MM.1S (cell line): Measurements from ENCODE around the gene SEMA3D.

Experiments
- DNase-seq: peaks from one replicate; pipeline ENCODE4 v3.0.0-alpha.2; 2015
- H2AFZ ChIP-seq: fragments of 300-600 bp; sonication (generic); 2 replicates; pipeline ENCODE4 v1.6.0; 2016; ENCODE audit warnings: antibody characterized with exemption, low read length
- H3F3A ChIP-seq: fragments of 300-600 bp; sonication (generic); 2 replicates; pipeline ENCODE4 v1.6.1; 2016; ENCODE audit warnings: mild to moderate bottlenecking, antibody characterized with exemption, low read length, moderate library complexity, mixed read lengths; ENCODE audit not compliant: insufficient read depth
- H3K27ac ChIP-seq: fragments of 300-600 bp; sonication (generic); 2 replicates; pipeline ENCODE4 v1.5.1; 2016; ENCODE audit warnings: mild to moderate bottlenecking, low read length
- H3K27me3 ChIP-seq: fragments of 300-600 bp; sonication (generic); replicated peaks from 2 replicates; pipeline ENCODE4 v1.6.0; 2016; ENCODE audit warnings: low read length; ENCODE audit not compliant: insufficient read depth
- H3K36me3 ChIP-seq: fragments of 300-600 bp; sonication (generic); replicated peaks from 2 replicates; pipeline ENCODE4 v1.6.1; 2016; ENCODE audit warnings: mild to moderate bottlenecking, low read length, mixed read lengths; ENCODE audit not compliant: insufficient read depth
- H3K4me1 ChIP-seq: fragments of 300-600 bp; sonication (generic); 2 replicates; pipeline ENCODE4 v1.6.1; 2016; ENCODE audit warnings: low read length, mixed read lengths
- H3K4me2 ChIP-seq: fragments of 300-600 bp; sonication (generic); 2 replicates; pipeline ENCODE4 v1.6.0; 2016; ENCODE audit warnings: low read depth, low read length
- H3K4me3 ChIP-seq: fragments of 300-600 bp; sonication (generic); 2 replicates; pipeline ENCODE4 v1.5.1; 2016; ENCODE audit warnings: low read length, mixed read lengths
- H3K79me2 ChIP-seq: fragments of 300-600 bp; sonication (generic); 2 replicates; pipeline ENCODE4 v1.6.1; 2016; ENCODE audit warnings: mixed run types, low read length, mixed read lengths
- H3K9ac ChIP-seq: fragments of 300-600 bp; sonication (generic); 2 replicates; pipeline ENCODE4 v1.6.1; 2016; ENCODE audit warnings: low read length, mixed read lengths
- H3K9me2 ChIP-seq: fragments of 300-600 bp; sonication (generic); replicated peaks from 2 replicates; pipeline ENCODE4 v1.6.1; 2016; ENCODE audit warnings: mild to moderate bottlenecking, low read length, mixed read lengths; ENCODE audit not compliant: insufficient read depth
- H3K9me3 ChIP-seq: fragments of 300-600 bp; sonication (generic); replicated peaks from 2 replicates; pipeline ENCODE4 v1.6.1; 2016; ENCODE audit warnings: mild to moderate bottlenecking, low read length, mixed read lengths; ENCODE audit not compliant: insufficient read depth
- H4K20me1 ChIP-seq: fragments of 300-600 bp; sonication (generic); 2 replicates; pipeline ENCODE4 v1.6.1; 2016; ENCODE audit warnings: mild to moderate bottlenecking, low read length, moderate library complexity, mixed read lengths; ENCODE audit not compliant: insufficient read depth
- CTCF ChIP-seq: fragments of 300-600 bp; sonication (generic); IDR thresholded peaks from 2 replicates; pipeline ENCODE4 v1.5.1; 2016; ENCODE audit warnings: antibody characterized with exemption, low read length, mixed read lengths
- EZH2 ChIP-seq: fragments of 300-600 bp; sonication (generic); optimal IDR thresholded peaks from 2 replicates; pipeline ENCODE3; 2017; ENCODE audit warnings: low read depth, mild to moderate bottlenecking, antibody characterized with exemption, low read length, mixed read lengths
- EZH2phosphoT487 ChIP-seq: fragments of 300-600 bp; sonication (generic); IDR thresholded peaks from 2 replicates; pipeline ENCODE4 v1.6.1; 2018; ENCODE audit warnings: antibody characterized with exemption, low read length

Gene SEMA3D

DNA sequence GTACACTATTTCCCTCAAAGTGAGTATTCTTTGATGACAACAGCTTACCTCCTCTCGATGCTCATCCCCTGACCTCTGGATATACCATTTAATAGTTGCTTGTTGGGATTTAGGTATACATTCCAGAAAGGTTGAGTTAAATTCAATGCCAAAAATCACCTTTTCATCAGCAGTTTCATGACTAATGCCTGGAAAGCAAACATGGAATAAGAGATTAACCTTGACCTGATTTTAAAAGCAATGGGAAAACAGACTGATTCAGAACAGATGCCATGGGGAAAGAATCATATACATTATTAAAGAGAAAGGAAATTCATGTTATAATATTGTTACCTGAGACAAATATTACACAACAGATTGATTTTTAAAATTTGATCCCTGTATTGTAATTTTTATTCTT is 180.1 kb downstream of the SEMA3D start:
- Histone ChIP-seq H2AFZ (no peak overlapping the region), H3K4me3 (no peak overlapping the region), H4K20me1 (no peaks in the 10 kb centered on the region), H3K36me3 (no peaks in the 10 kb centered on the region), H3K4me1 (no peaks in the 10 kb centered on the region), H3F3A (no peaks in the 10 kb centered on the region), H3K9me2 (no peaks in the 10 kb centered on the region), H3K27me3 (no peaks in the 10 kb centered on the region), H3K9me3 (no peaks in the 10 kb centered on the region), H3K4me2 (no peak overlapping the region), H3K9ac (no peak overlapping the region), H3K79me2 (no peaks in the 10 kb centered on the region), H3K27ac (no peak overlapping the region)
- TF ChIP-seq EZH2phosphoT487 (no peak), EZH2 (no peak), CTCF (no peak)
- DNase-seq = no peak

GRCh38 chr7:85004402-85004801 is 182.5 kb downstream of the SEMA3D start:
- Histone ChIP-seq H3K27ac (no peak overlapping the region), H3K9me2 (no peaks in the 10 kb centered on the region), H3K79me2 (no peaks in the 10 kb centered on the region), H3K4me3 (no peak overlapping the region), H3K4me1 (no peaks in the 10 kb centered on the region), H3K4me2 (no peak overlapping the region), H4K20me1 (no peaks in the 10 kb centered on the region), H2AFZ (no peak overlapping the region), H3F3A (no peaks in the 10 kb centered on the region), H3K9me3 (no peaks in the 10 kb centered on the region), H3K9ac (no peak overlapping the region), H3K36me3 (no peaks in the 10 kb centered on the region), H3K27me3 (no peaks in the 10 kb centered on the region)
- DNase-seq = no peak
- TF ChIP-seq EZH2phosphoT487 (no peak), EZH2 (no peak), CTCF (no peak)

GRCh38 chr7:85001495-85002345 is 185.1 kb downstream of the SEMA3D start:
- Histone ChIP-seq H3K27me3 (no peaks in the 10 kb centered on the region), H3K79me2 (no peaks in the 10 kb centered on the region), H3K36me3 (no peaks in the 10 kb centered on the region), H3K9me3 (no peaks in the 10 kb centered on the region), H4K20me1 (no peaks in the 10 kb centered on the region), H3K4me3 (no peak overlapping the region), H3F3A (no peaks in the 10 kb centered on the region), H3K27ac (no peak overlapping the region), H3K9ac (no peak overlapping the region), H3K4me2 (no peak overlapping the region), H2AFZ (no peak overlapping the region), H3K9me2 (no peaks in the 10 kb centered on the region), H3K4me1 (no peaks in the 10 kb centered on the region)
- DNase-seq = no peak
- no peak for TF ChIP-seq EZH2phosphoT487
- no peak for TF ChIP-seq EZH2
- TF ChIP-seq CTCF = no peak
